VCaP (cell line): ENCODE results near the gene AKAP13.

Source experiments
- H3K27ac ChIP-seq: fragments of 450-650 bp; 2 replicates; pipeline ENCODE4 v1.5.1; 2017
- CTCF ChIP-seq: fragments of 450-650 bp; conservative IDR thresholded peaks from 2 replicates; pipeline ENCODE4 v1.5.1; 2017; ENCODE audit warnings: mild to moderate bottlenecking, moderate library complexity

AKAP13 gene

GRCh38 chr15:85380217-85380811 lies at the start of gene AKAP13:
Gene AKAP13 (plus strand): TSS chr15:85380603. CDS start chr15:85485721, 105,118 bp downstream.
- no peak for TF ChIP-seq CTCF
- H3K27ac ChIP-seq = peak within 1 kb of the TSS; percentile 76

- H3K27ac ChIP-seq = peak overlapping the region; percentile 76
- TF ChIP-seq CTCF = peak; percentile 97
Observed at GRCh38 chr15:85330901-85331588, 49.4 kb upstream of the AKAP13 start.

- H3K27ac ChIP-seq = peak overlapping the region; percentile 76
- TF ChIP-seq CTCF = no peak
Observed at GRCh38 chr15:85331655-85332285, 48.6 kb upstream of the AKAP13 start.

GRCh38 chr15:85333132-85333831 lies 47.1 kb upstream of the AKAP13 start:
- TF ChIP-seq CTCF = no peak
- H3K27ac ChIP-seq = no peak overlapping the region

GRCh38 chr15:85334241-85334640 lies 46.2 kb upstream of the AKAP13 start:
- TF ChIP-seq CTCF = no peak
- H3K27ac ChIP-seq = no peak overlapping the region

GRCh38 chr15:85335193-85335942 lies 45.0 kb upstream of the AKAP13 start:
- H3K27ac ChIP-seq = no peak overlapping the region
- no peak for TF ChIP-seq CTCF

GRCh38 chr15:85336880-85337279 lies 43.5 kb upstream of the AKAP13 start:
- H3K27ac ChIP-seq = no peak overlapping the region
- no peak for TF ChIP-seq CTCF
